ENCODE results near the gene COL25A1.

Gene COL25A1

GRCh38 chr4:108766058-108766457, 536.4 kb downstream of the COL25A1 start:
- TF ChIP-seq CTCF (IDR thresholded peaks at IDR 0.05; ENCODE audit: control insufficient read depth, insufficient read depth, low read depth, low read length, missing control alignments): no peak
- no peak for DNase-seq (ENCODE audit: low read depth)
- H3K4me3 ChIP-seq (ENCODE audit: control insufficient read depth, low read depth, low read length): no peak overlapping the region

- DNase-seq (ENCODE audit: low read depth): no peak
- no peak for TF ChIP-seq CTCF (IDR thresholded peaks at IDR 0.05; ENCODE audit: control insufficient read depth, insufficient read depth, low read depth, low read length, missing control alignments)
- H3K4me3 ChIP-seq (ENCODE audit: control insufficient read depth, low read depth, low read length): no peak overlapping the region
These were observed 538.5 kb downstream of the COL25A1 start for GRCh38 chr4:108763986-108764385.

- H3K4me3 ChIP-seq (ENCODE audit: control insufficient read depth, low read depth, low read length): peak overlapping the region; percentile 45
- no peak for TF ChIP-seq CTCF (IDR thresholded peaks at IDR 0.05; ENCODE audit: control insufficient read depth, insufficient read depth, low read depth, low read length, missing control alignments)
- no peak for DNase-seq (ENCODE audit: low read depth)
These were observed 539.2 kb downstream of the COL25A1 start for GRCh38 chr4:108763226-108763593.

GRCh38 chr4:108762559-108763225, 539.8 kb downstream of the COL25A1 start, which contains the start of gene ETNPPL:
Gene ETNPPL (minus strand): TSS chr4:108763053. CDS start chr4:108762898, 155 bp downstream.
- H3K4me3 ChIP-seq (ENCODE audit: control insufficient read depth, low read depth, low read length): peak within 1 kb of the TSS; percentile 45
- TF ChIP-seq CTCF (IDR thresholded peaks at IDR 0.05; ENCODE audit: control insufficient read depth, insufficient read depth, low read depth, low read length, missing control alignments): no peak
- DNase-seq (ENCODE audit: low read depth): no peak

All from AG09309 (cell line).